Mucosa of rectum (tissue), 2 donors: ENCODE measurements around the gene GSK3A.

ENCODE experiments used
- H3K27ac ChIP-seq, 2 donors: one replicate each; pipeline ENCODE4 v1.7.0; 2013; ENCODE audit warnings: inconsistent platforms in 2 of 2, low read depth in 2 of 2, low read length in 2 of 2
- H3K27me3 ChIP-seq, 2 donors: one replicate each; pipeline ENCODE4 v1.7.0; 2013; ENCODE audit warnings: low read length in 2 of 2; ENCODE audit not compliant: control insufficient read depth in 2 of 2, insufficient read depth in 2 of 2
- H3K36me3 ChIP-seq, 2 donors: one replicate each; pipeline ENCODE4 v1.7.0; 2013; ENCODE audit warnings: low read length in 2 of 2; ENCODE audit not compliant: control insufficient read depth in 2 of 2, insufficient read depth in 2 of 2
- H3K4me1 ChIP-seq, 2 donors: one replicate each; pipeline ENCODE4 v1.7.0; 2013; ENCODE audit warnings: low read length in 2 of 2, mild to moderate bottlenecking in 1 of 2; ENCODE audit not compliant: control insufficient read depth in 2 of 2, insufficient read depth in 2 of 2
- H3K4me3 ChIP-seq, 2 donors: one replicate each; pipeline ENCODE4 v1.7.0; 2013; ENCODE audit warnings: low read length in 2 of 2
- H3K9ac ChIP-seq, 2 donors: one replicate each; pipeline ENCODE4 v1.7.0; 2013; ENCODE audit warnings: low read length in 2 of 2, low read depth in 1 of 2, mild to moderate bottlenecking in 1 of 2
- H3K9me3 ChIP-seq, 2 donors: one replicate each; pipeline ENCODE4 v1.7.0; 2013; ENCODE audit warnings: low read length in 2 of 2; ENCODE audit not compliant: control insufficient read depth in 2 of 2
- donor health status: healthy.
- donor health status: Normal muscosa, but diverticular disease.

The GSK3A gene

GRCh38 chr19:42241279-42241678 lies 1.1 kb downstream of the GSK3A start:
- H3K4me3 ChIP-seq = peak overlapping the region; percentile 72 to 96
- H3K27ac ChIP-seq = no peak overlapping the region
- H3K36me3 ChIP-seq = peaks cover 12 to 16% of the 10 kb centered on the region in 2 donors
- no peaks in the 10 kb centered on the region for H3K27me3 ChIP-seq
- no peaks in the 10 kb centered on the region for H3K9me3 ChIP-seq
- peak overlapping the region; percentile 76 to 92 for H3K9ac ChIP-seq
- H3K4me1 ChIP-seq = peaks cover 14 to 24% of the 10 kb centered on the region in 2 donors

DNA sequence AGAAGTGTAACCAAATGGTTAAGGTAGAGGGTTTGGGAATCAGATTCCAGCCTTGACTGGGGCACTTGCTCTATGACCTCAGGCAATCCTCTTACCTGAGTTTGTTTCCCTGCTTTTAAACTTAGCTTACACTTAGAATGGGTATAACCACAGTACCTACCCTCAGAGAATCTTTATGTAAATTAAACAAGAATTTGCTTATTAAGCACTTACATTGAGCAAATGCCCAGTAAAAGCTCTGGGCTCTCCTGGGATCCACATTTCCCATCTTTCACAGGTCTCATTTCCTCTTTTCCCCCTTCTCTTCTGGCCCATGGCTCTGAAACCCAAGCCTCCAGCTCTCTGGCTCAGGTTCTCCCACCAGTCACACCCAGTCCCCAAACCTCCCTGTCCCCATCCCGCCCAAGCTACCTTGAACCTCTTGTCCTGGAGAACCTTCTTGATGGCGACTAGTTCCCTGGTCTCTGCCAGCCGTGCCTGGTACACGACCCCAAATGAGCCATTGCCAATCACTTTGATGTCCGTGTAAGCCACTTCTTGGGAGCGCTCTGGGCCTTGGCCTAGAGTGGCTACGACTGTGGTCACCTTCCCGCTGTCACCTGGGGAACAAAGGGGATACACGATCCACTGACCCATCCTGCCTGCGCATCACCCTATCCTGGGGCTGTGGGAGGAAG lies 2.7 kb downstream of the GSK3A start:
- no peaks in the 10 kb centered on the region for H3K27me3 ChIP-seq
- H3K9ac ChIP-seq = no peak overlapping the region
- H3K4me3 ChIP-seq = no peak overlapping the region
- peaks cover 14 to 16% of the 10 kb centered on the region in 2 donors for H3K4me1 ChIP-seq
- H3K27ac ChIP-seq = no peak overlapping the region
- H3K36me3 ChIP-seq = peaks cover 26 to 30% of the 10 kb centered on the region in 2 donors
- H3K9me3 ChIP-seq = no peaks in the 10 kb centered on the region

- Histone ChIP-seq H3K27ac (no peak overlapping the region), H3K36me3 (peaks cover 54 to 67% of the 10 kb centered on the region in 2 donors), H3K9me3 (no peaks in the 10 kb centered on the region), H3K9ac (no peak overlapping the region), H3K4me1 (peaks cover 7% of the 10 kb centered on the region in 2 donors), H3K4me3 (no peak overlapping the region), H3K27me3 (no peaks in the 10 kb centered on the region)
These were observed 7.2 kb downstream of the GSK3A start for GRCh38 chr19:42235181-42235580.

- Histone ChIP-seq H3K4me1 (peaks cover 4 to 7% of the 10 kb centered on the region in 2 donors), H3K9me3 (no peaks in the 10 kb centered on the region), H3K27ac (peak overlapping the region in 1 of 2 donors; percentile 38), H3K27me3 (no peaks in the 10 kb centered on the region), H3K36me3 (peaks cover 55 to 74% of the 10 kb centered on the region in 2 donors), H3K9ac (no peak overlapping the region), H3K4me3 (no peak overlapping the region)
These were observed 8.0 kb downstream of the GSK3A start for GRCh38 chr19:42234364-42234763.

- Histone ChIP-seq H3K27ac (peak overlapping the region; percentile 7 to 38), H3K9ac (no peak overlapping the region)
These were observed 8.6 kb downstream of the GSK3A start for GRCh38 chr19:42233678-42234292.

GRCh38 chr19:42233106-42233505 lies 9.3 kb downstream of the GSK3A start:
- peaks cover 4 to 7% of the 10 kb centered on the region in 2 donors for H3K4me1 ChIP-seq
- no peak overlapping the region for H3K4me3 ChIP-seq
- no peak overlapping the region for H3K9ac ChIP-seq
- no peaks in the 10 kb centered on the region for H3K9me3 ChIP-seq
- peaks cover 52 to 71% of the 10 kb centered on the region in 2 donors for H3K36me3 ChIP-seq
- peak overlapping the region in 1 of 2 donors; percentile 7 for H3K27ac ChIP-seq
- H3K27me3 ChIP-seq = no peaks in the 10 kb centered on the region

More at GRCh38 chr19:42233678-42234292, 8.6 kb downstream of the GSK3A start:
- H3K36me3 ChIP-seq = peaks cover 52 to 72% of the 10 kb centered on the region in 2 donors
- H3K4me1 ChIP-seq = peaks cover 4 to 7% of the 10 kb centered on the region in 2 donors
- H3K4me3 ChIP-seq = no peak overlapping the region
- no peaks in the 10 kb centered on the region for H3K27me3 ChIP-seq
- H3K9me3 ChIP-seq = no peaks in the 10 kb centered on the region

DNA sequence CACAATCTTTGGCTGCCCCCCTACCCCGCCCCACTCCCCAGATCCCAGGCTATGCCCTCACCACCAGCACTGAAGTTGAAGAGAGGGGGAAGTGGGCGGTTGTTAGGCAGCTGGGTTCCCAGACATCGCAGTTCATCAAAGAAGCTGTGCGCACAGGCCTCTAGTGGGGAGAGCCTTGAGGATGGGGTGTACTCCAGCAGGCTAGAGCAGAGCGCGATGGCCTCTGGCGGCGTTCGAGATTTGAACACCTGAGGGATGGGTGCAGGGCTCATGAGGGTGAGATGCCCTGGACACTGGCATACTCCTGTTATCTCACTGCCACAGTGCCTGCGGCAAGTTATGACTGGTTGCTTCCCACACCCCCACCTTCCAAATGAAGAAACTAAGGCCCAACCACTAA lies 10.0 kb downstream of the GSK3A start:
- no peaks in the 10 kb centered on the region for H3K9me3 ChIP-seq
- H3K4me3 ChIP-seq = no peak overlapping the region
- H3K4me1 ChIP-seq = peaks cover 4 to 7% of the 10 kb centered on the region in 2 donors
- H3K27me3 ChIP-seq = no peaks in the 10 kb centered on the region
- peaks cover 52 to 71% of the 10 kb centered on the region in 2 donors for H3K36me3 ChIP-seq
- no peak overlapping the region for H3K9ac ChIP-seq
- H3K27ac ChIP-seq = no peak overlapping the region

- H3K36me3 ChIP-seq = peaks cover 57 to 74% of the 10 kb centered on the region in 2 donors
- H3K4me1 ChIP-seq = peaks cover 4 to 7% of the 10 kb centered on the region in 2 donors
- H3K9ac ChIP-seq = no peak overlapping the region
- no peak overlapping the region for H3K4me3 ChIP-seq
- no peak overlapping the region for H3K27ac ChIP-seq
- no peaks in the 10 kb centered on the region for H3K9me3 ChIP-seq
- H3K27me3 ChIP-seq = no peaks in the 10 kb centered on the region
These were observed 11.8 kb downstream of the GSK3A start for GRCh38 chr19:42230571-42230970.

DNA sequence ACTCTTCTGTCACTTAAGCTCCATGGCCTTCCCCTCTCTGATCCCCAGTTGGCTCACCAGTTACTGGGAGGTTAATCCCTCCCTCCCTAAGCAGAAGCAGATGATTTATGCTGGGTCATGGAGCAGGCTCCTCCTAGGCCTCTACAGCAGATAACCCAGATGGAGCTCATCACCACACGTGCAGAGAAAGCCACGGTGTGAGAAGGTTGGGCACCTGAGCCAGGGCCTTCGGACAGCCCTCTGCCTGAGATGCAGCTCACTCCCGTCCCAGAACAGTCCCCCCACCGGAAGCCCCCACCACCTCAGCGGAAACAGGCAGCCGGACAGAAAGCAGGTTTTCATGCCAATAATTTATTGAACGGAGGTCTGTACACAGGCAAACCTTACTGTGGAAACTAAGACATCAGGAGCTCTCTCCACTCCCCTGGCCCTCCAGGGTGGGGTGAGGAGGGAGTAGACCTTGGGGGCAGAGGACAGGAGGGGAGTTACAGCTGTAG lies 12.5 kb downstream of the GSK3A start:
- H3K27ac ChIP-seq = no peak overlapping the region
- no peaks in the 10 kb centered on the region for H3K27me3 ChIP-seq
- no peak overlapping the region for H3K4me3 ChIP-seq
- peaks cover 4 to 7% of the 10 kb centered on the region in 2 donors for H3K4me1 ChIP-seq
- no peaks in the 10 kb centered on the region for H3K9me3 ChIP-seq
- H3K9ac ChIP-seq = no peak overlapping the region
- H3K36me3 ChIP-seq = peaks cover 56 to 74% of the 10 kb centered on the region in 2 donors

- Histone ChIP-seq H3K9ac (no peak overlapping the region), H3K36me3 (peaks cover 60 to 75% of the 10 kb centered on the region in 2 donors), H3K4me3 (no peak overlapping the region), H3K9me3 (no peaks in the 10 kb centered on the region), H3K27ac (no peak overlapping the region), H3K27me3 (no peaks in the 10 kb centered on the region), H3K4me1 (peaks cover 4 to 7% of the 10 kb centered on the region in 2 donors)
These were observed 13.0 kb downstream of the GSK3A start for GRCh38 chr19:42229301-42229854.
